SK-N-SH (cell line): ENCODE measurements around the gene GAS2L1. TPM values are rescaled to one million over a fixed set of nuclear protein-coding genes. Genes with fewer than 3 reads are reported as not detected.

Experiments used
- CTCF ChIA-PET: fragments of 300-600, 350-600 bp; formaldehyde crosslinking; extraction: SDS; loops from one replicate; lab custom pipeline; 2021; lab: Yijun Ruan, JAX
- POLR2A ChIA-PET: fragments of 350-600 bp; sonication (Branson Sonifier 250); formaldehyde crosslinking; extraction: SDS; loops from one replicate; lab custom pipeline; 2020; ENCODE audit warnings: antibody characterized with exemption, inconsistent platforms; lab: Yijun Ruan, JAX
- DNase-seq: peaks from one replicate; pipeline ENCODE4 v3.0.0; 2012
- H2AFZ ChIP-seq: fragments of 200-600 bp; sonication (generic); 2 replicates; pipeline ENCODE4 v1.8.1; 2016; ENCODE audit warnings: antibody characterized with exemption, mild to moderate bottlenecking, low read depth
- H3F3A ChIP-seq: fragments of 200-600 bp; sonication (generic); replicated peaks from 2 replicates; pipeline ENCODE3; 2016; ENCODE audit warnings: antibody characterized with exemption, mild to moderate bottlenecking; ENCODE audit not compliant: insufficient read depth
- H3K27ac ChIP-seq, 2 experiments: fragments of 200-500 bp in 1 of 2; fragments of 200-600 bp in 1 of 2; sonication (Bioruptor generic) in 1 of 2; sonication (generic), shearing (Covaris generic) in 1 of 2; 2 replicates each; pipeline versions ENCODE4 v1.5.1 to v1.6.1; 2014 to 2016; ENCODE audit warnings: low read depth in 2 of 2, inconsistent platforms in 1 of 2, low read length in 1 of 2, mild to moderate bottlenecking in 1 of 2, mixed read lengths in 1 of 2
- H3K27me3 ChIP-seq: fragments of 200-600 bp; sonication (generic), shearing (Covaris generic); 2 replicates; pipeline ENCODE4 v1.6.1; 2016; ENCODE audit warnings: mixed run types; ENCODE audit not compliant: insufficient read depth
- H3K36me3 ChIP-seq, 2 experiments: fragments of 200-500 bp in 1 of 2; fragments of 200-600 bp in 1 of 2; sonication (Bioruptor generic) in 1 of 2; sonication (generic) in 1 of 2; replicated peaks in 1 of 2; 2 replicates each; pipeline versions ENCODE3 to v1.5.1; 2014 to 2016; ENCODE audit warnings: low read length in 1 of 2, mild to moderate bottlenecking in 1 of 2; ENCODE audit not compliant: insufficient read depth in 2 of 2, control insufficient read depth in 1 of 2
- H3K4me1 ChIP-seq, 2 experiments: fragments of 200-500 bp in 1 of 2; fragments of 200-600 bp in 1 of 2; sonication (Bioruptor generic) in 1 of 2; sonication (generic), shearing (Covaris generic) in 1 of 2; 2 replicates each; pipeline versions ENCODE4 v1.5.1 to v1.6.1; 2014 to 2016; ENCODE audit warnings: low read depth in 1 of 2, low read length in 1 of 2, mixed run types in 1 of 2; ENCODE audit not compliant: insufficient read depth in 2 of 2, control insufficient read depth in 1 of 2
- H3K4me2 ChIP-seq: fragments of 200-600 bp; sonication (generic), shearing (Covaris generic); 2 replicates; pipeline ENCODE4 v1.6.1; 2017; ENCODE audit warnings: mixed run types
- H3K4me3 ChIP-seq, 2 experiments: fragments of 200-500 bp in 1 of 2; fragments of 200-600 bp in 1 of 2; sonication (Bioruptor generic) in 1 of 2; sonication (generic), shearing (Covaris generic) in 1 of 2; 2 replicates each; pipeline versions ENCODE4 v1.5.1 to v1.8.1; 2014 to 2016; ENCODE audit warnings: low read depth in 2 of 2, inconsistent platforms in 1 of 2, low read length in 1 of 2, mild to moderate bottlenecking in 1 of 2, mixed read lengths in 1 of 2, moderate library complexity in 1 of 2
- H3K79me2 ChIP-seq: fragments of 200-600 bp; sonication (generic); 2 replicates; pipeline ENCODE4 v1.8.1; 2017; ENCODE audit warnings: mild to moderate bottlenecking; ENCODE audit not compliant: insufficient read depth
- H3K9ac ChIP-seq: fragments of 200-600 bp; sonication (generic); 2 replicates; pipeline ENCODE4 v1.6.1; 2017; ENCODE audit warnings: mixed run types
- H3K9me2 ChIP-seq: fragments of 200-600 bp; sonication (generic); 2 replicates; pipeline ENCODE4 v1.6.1; 2017; ENCODE audit warnings: mixed run types
- H3K9me3 ChIP-seq: fragments of 200-600 bp; sonication (generic); 2 replicates; pipeline ENCODE4 v1.6.1; 2017; ENCODE audit warnings: mixed run types, mild to moderate bottlenecking, moderate library complexity
- H4K20me1 ChIP-seq: fragments of 200-600 bp; sonication (generic); 2 replicates; pipeline ENCODE4 v1.6.1; 2017; ENCODE audit warnings: mild to moderate bottlenecking, mixed run types; ENCODE audit not compliant: insufficient read depth
- CHD2 ChIP-seq: fragments of 150-350 bp; IDR thresholded peaks from 2 replicates; pipeline ENCODE4 v1.6.1; 2018; ENCODE audit warnings: low read length; ENCODE audit not compliant: partially characterized antibody
- CTCF ChIP-seq: fragments of 200-600 bp; sonication (generic); IDR thresholded peaks from 2 replicates; pipeline ENCODE4 v1.6.1; 2017; ENCODE audit warnings: antibody characterized with exemption, mild to moderate bottlenecking, moderate library complexity
- ELF1 ChIP-seq: IDR thresholded peaks from 2 replicates; pipeline ENCODE4 v1.4.0; 2012
- EZH2phosphoT487 ChIP-seq: fragments of 200-600 bp; sonication (generic); IDR thresholded peaks from 2 replicates; pipeline ENCODE4 v1.6.1; 2017; ENCODE audit warnings: low read depth, mixed run types, mild to moderate bottlenecking, antibody characterized with exemption, moderate library complexity, borderline replicate concordance
- FOSL2 ChIP-seq: IDR thresholded peaks from 2 replicates; pipeline ENCODE4 v1.4.0; 2012; ENCODE audit warnings: low read depth, mild to moderate bottlenecking, moderate library complexity, borderline replicate concordance
- IRF3 ChIP-seq: fragments of 150-350 bp; IDR thresholded peaks from 2 replicates; pipeline ENCODE4 v1.6.1; 2016; ENCODE audit warnings: mild to moderate bottlenecking, low read depth, low read length
- NFIC ChIP-seq: IDR thresholded peaks from 2 replicates; pipeline ENCODE4 v1.4.0; 2012; ENCODE audit warnings: borderline replicate concordance
- NRF1 ChIP-seq: IDR thresholded peaks from 2 replicates; pipeline ENCODE4 v1.6.1; 2012; ENCODE audit warnings: low read depth, mild to moderate bottlenecking, low read length
- REST ChIP-seq: IDR thresholded peaks from 2 replicates; pipeline ENCODE4 v1.6.1; 2012; ENCODE audit warnings: mild to moderate bottlenecking, low read depth, low read length, moderate library complexity
- RXRA ChIP-seq: IDR thresholded peaks from 2 replicates; pipeline ENCODE4 v1.4.0; 2012; ENCODE audit warnings: low read depth, mild to moderate bottlenecking, borderline replicate concordance
- WGBS: methylation state at CpG from one replicate; pipeline ENCODE4 v1.1.6; 2017; ENCODE audit warnings: low lambda C conversion rate; 5-methylcytosine and 5-hydroxymethylcytosine counted together
- polyA plus RNA-seq, 3 experiments: library from polyadenylated mRNA; depleted of rRNA; stranded (reverse); fragments of >200 nt; gene quantifications; 2 replicates each; pipeline ENCODE4 v1.2.3, GENCODE V29; 2012

The GAS2L1 gene
- polyA plus RNA-seq, 1 of the 3 experiments (the other 2 are of a cell fraction) = 21.8 TPM

GRCh38 chr22:29328566-29329500 is 22.4 kb downstream of the GAS2L1 start (continued):
- TF ChIP-seq REST (no peak), EZH2phosphoT487 (no peak)
- TF ChIP-seq, all 33 proteins: peak for 0

- DNase-seq = no peak
These were observed 23.1 kb downstream of the GAS2L1 start for GRCh38 chr22:29329581-29329980.

More at GRCh38 chr22:29329581-29329980, 23.1 kb downstream of the GAS2L1 start:
- H3K4me3 ChIP-seq = no peak overlapping the region
- no peaks in the 10 kb centered on the region for H3K27me3 ChIP-seq
- TF ChIP-seq IRF3 (no peak), FOSL2 (no peak), RXRA (no peak), CTCF (no peak), NRF1 (no peak), ELF1 (no peak), NFIC (no peak), CHD2 (no peak)
- TF ChIP-seq, all 33 proteins: peak for 0
- peaks cover 0 to 53% of the 10 kb centered on the region in 2 experiments for H3K36me3 ChIP-seq
- H4K20me1 ChIP-seq = no peaks in the 10 kb centered on the region
- CTCF ChIA-PET = no interaction called here
- no peaks in the 10 kb centered on the region for H3K9me3 ChIP-seq
- H3K9ac ChIP-seq = no peak overlapping the region
- H3K79me2 ChIP-seq = no peaks in the 10 kb centered on the region
- no peaks in the 10 kb centered on the region for H3K9me2 ChIP-seq
- H3K27ac ChIP-seq = no peak overlapping the region
- WGBS = 99% methylated on average over 7 of the region's 11 CpGs
- H3K4me2 ChIP-seq = no peak overlapping the region
- no peaks in the 10 kb centered on the region for H3F3A ChIP-seq
- no peak overlapping the region for H2AFZ ChIP-seq
- peaks cover 0 to 18% of the 10 kb centered on the region in 2 experiments; a peak in 1 of 4 replicates for H3K4me1 ChIP-seq
- POLR2A ChIA-PET = no interaction called here
